PC-3 (cell line): ENCODE measurements around the gene EDAR.

ENCODE experiments used
- CTCF ChIP-seq: fragments of 300-600 bp; sonication (generic); conservative IDR thresholded peaks from 2 replicates; pipeline ENCODE4 v1.5.1; 2017; ENCODE audit warnings: antibody characterized with exemption, low read depth, mild to moderate bottlenecking, low read length
- EZH2 ChIP-seq: fragments of 300-600 bp; sonication (generic); IDR thresholded peaks from one replicate; pipeline ENCODE4 v1.6.1; 2017; ENCODE audit warnings: antibody characterized with exemption, mild to moderate bottlenecking, low read length; ENCODE audit not compliant: unreplicated experiment
- EZH2phosphoT487 ChIP-seq: fragments of 300-600 bp; sonication (generic); IDR thresholded peaks from 2 replicates; pipeline ENCODE4 v1.6.1; 2018; ENCODE audit warnings: mild to moderate bottlenecking, antibody characterized with exemption, low read length, borderline replicate concordance

- TF ChIP-seq CTCF (no peak), EZH2 (no peak), EZH2phosphoT487 (no peak)
These were observed 83.1 kb downstream of the EDAR start for GRCh38 chr2:108905906-108906305.
